ENCODE measurements around the gene PDE10A.

DNA sequence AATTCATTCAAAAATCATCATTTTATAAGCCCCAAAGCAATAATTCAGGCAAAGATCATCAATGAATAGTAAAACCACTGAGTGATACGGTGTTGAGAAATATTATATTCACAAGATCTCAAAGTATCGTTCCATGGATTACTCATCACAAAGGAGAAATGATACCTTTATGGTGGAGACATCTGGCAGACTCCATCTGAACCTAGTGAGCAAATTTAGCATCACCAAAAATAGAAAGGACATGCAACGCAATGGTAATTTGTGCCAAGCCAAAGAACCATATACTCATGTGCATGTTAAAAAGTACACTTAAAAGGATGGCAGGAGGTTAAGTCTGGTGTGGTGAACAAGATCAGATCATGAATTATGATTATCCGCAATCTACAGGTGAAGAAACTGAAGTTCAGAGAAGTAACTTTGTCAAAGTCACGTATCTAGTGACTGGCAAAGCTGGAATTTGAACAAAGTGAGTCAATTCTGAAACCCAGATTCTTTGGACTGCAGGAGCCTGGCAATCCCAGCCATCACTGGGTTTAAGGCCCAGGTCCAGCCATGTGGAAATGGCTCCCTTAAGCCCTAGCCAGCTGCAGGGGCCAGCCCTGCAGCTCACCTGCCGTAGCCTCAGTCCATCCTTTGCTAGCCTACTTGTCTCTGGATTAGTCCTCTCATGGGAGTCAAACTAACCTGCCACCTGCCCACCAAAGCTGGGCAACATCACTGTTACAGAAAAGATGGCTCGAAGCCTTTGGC lies 68.3 kb downstream of the PDE10A start:
- TF ChIP-seq, protein P1, sequence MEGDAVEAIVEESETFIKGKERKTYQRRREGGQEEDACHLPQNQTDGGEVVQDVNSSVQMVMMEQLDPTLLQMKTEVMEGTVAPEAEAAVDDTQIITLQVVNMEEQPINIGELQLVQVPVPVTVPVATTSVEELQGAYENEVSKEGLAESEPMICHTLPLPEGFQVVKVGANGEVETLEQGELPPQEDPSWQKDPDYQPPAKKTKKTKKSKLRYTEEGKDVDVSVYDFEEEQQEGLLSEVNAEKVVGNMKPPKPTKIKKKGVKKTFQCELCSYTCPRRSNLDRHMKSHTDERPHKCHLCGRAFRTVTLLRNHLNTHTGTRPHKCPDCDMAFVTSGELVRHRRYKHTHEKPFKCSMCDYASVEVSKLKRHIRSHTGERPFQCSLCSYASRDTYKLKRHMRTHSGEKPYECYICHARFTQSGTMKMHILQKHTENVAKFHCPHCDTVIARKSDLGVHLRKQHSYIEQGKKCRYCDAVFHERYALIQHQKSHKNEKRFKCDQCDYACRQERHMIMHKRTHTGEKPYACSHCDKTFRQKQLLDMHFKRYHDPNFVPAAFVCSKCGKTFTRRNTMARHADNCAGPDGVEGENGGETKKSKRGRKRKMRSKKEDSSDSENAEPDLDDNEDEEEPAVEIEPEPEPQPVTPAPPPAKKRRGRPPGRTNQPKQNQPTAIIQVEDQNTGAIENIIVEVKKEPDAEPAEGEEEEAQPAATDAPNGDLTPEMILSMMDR (conservative IDR thresholded peaks at IDR 0.05): no peak
- TF ChIP-seq ZFX (IDR thresholded peaks at IDR 0.05): no peak
